GM21529 (cell line): ENCODE measurements around the gene ZNF701.

Experiments used
- ATAC-seq: cut with Tn5 transposase; IDR thresholded peaks from one replicate; pipeline ENCODE4 v1.9.1; 2021; ENCODE audit not compliant: unreplicated experiment

Gene ZNF701

DNA sequence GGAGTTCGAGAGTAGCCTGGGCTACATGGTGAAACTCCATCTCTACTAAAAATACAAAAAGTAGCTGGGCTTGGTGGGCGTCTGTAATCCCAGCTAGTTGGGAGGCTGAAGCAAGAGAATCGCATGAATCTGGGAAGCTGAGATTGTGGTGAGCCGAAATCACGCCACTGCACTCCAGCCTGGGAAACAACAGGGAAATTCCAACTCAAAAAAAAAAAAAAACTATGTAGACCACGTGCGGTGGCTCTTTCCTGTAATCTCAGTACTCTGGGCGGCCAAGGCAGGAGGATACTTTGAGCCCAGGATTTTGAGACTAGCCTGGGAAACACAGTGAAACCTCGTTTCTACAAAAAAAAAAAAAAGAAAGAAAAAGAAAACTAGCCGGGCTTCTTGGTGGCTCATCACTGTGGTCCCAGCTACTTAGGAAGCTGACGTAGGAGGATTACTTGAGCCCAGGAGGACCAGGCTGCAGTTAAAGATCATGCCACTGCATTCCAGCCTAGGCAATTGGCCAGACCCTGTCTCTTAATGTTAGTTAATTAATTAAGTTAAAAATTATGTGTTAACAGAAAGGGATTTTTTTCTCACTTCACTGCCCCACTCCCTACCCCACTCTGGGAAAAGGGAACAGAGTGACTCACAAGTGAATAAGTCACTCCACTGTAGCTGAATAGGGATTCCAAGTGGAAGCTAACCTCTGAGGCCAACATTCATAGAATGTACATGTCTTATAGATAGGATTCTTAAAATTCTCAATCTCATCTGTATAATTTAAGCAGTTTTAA, 65.9 kb downstream of the ZNF701 start:
- ATAC-seq: no peak
